Embryonic facial prominence (tissue), 1 donor: ENCODE results near the gene HSD17B8.

ENCODE experiments used
- DNase-seq: peaks from one replicate; pipeline ENCODE4 v3.0.0-alpha.2; 2016; ENCODE audit errors: extremely low spot score

The HSD17B8 gene

DNA sequence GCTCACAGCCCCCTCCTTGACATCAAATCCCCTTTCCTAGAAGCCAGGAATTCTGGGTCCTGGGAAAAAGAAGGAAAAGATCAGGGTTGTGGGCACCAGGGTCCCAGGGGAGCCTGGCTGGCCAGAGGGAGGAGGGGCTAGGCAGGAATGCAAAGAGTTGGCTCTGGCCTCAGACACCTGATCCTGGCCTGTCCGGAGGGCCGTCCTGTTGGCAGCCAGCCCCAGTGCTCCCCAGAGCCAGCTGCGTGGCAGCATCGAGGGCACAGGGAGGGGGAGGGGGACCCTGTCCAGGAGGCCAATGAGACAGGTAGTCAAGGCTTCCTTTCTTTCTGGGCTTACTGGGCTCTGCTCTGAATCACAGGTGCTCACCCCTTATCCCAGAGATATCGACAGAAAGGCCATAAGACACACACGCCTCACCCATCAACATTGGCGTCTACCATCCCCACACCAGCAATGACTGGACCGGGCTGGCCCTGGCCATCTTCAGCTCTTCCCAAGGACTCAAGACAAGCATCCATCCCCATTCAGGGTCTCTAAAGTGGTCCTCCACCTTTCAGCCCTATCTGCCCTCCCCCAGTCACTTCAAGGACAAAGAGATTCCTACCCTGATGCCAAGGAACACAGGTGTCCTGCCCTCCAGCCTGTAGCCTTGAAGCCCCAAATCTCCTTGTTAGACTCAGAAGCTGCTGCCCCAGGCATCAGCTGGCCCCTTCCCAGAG, 12.9 kb upstream of the HSD17B8 start:
- no peak for DNase-seq

DNA sequence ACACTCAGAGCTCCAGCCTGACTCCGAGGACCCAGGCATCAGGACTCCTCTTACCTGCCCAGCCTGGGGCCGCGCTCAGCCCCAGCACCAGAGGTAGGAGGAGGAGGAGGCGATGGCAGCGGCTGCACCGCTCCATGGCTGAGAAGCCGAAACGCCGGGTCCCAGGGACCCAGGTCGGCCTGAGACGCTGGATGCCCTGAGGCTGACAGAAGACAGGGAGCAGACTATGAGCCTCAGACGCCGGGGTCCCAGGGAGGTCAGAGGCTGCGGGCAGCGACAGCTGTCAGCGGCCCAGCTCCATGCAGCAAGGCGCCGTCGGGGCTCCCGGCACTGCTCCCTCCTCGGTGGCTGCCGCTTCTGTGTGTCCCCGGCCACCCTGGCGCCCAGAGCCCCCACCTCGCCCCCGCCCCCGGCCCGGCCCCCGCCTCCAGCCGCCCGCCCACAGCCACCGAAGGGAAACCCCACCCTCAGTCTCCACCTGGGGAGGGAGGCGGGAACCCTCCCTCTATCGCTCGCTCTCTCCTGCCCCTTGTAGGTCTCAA, 12.3 kb upstream of the HSD17B8 start, which contains the start of gene COL11A2:
COL11A2 (minus strand) TSS at position 363 of the 542 bp plus-strand sequence; CDS start at position 136, 227 bp downstream.
- no peak for DNase-seq

DNA sequence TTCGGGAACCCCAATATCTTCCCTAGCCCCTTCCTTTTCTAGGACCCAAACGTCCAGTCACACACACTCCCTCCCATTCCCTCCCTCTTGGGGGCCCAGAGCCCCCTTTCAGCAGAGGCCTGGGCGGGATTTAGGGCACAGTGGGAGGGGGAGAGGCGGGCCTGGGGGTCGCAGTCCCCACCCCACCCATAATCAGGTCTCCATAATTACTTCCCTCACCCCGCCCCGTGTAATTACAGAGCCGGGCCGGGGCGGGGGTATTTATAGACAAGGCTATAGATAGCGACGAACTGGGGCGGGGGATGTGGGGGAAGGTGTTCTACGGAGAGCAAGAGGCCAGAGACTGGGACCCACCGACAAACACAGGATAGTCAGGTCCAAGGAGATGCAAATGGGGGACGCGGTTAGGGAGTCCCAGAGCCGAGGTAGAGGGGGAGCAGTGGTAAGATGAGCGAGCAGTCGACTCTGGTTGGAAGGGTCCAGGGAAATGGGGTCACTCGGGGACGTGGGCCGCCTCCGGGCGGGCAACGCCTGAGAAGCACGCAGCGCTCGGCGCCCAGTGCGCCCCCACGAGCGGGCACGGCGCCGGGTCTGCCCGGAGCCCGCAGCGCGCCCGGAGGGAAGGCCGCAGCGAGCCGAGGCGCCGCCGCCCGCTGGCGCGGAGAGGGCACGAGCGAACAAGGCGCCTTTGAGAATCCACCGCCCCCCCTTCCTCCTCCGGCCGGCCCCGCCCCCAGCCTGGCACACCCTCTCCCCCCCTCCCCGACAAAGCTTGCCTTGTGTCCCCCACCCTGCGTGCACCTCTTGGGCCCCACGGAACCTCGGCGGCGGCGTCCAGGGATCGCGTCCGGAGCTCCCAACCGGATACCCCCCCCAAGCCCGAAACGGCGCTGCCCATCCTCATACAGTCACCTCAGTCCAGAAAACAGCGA, 11.5 kb upstream of the HSD17B8 start:
- no peak for DNase-seq

DNA sequence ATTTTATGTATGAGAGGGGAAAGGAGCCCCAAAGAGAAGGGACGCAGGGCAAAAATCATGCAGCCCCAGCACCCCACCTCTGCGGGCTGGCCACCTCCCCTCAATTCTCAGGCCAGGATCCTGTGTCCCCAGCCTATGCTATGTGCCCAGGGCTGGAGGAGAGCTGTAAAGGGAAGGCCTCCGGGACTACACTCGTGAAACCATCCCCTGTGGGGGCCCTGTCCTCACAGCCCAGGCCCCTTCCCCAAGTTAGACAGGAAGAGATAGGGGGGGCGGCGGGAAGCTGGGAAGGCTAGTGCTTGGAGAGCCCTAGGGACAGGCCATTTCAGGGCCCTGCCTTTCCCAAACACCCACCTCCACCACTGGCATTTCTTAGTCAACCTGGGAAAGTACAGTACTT, 10.8 kb upstream of the HSD17B8 start:
- no peak for DNase-seq

DNA sequence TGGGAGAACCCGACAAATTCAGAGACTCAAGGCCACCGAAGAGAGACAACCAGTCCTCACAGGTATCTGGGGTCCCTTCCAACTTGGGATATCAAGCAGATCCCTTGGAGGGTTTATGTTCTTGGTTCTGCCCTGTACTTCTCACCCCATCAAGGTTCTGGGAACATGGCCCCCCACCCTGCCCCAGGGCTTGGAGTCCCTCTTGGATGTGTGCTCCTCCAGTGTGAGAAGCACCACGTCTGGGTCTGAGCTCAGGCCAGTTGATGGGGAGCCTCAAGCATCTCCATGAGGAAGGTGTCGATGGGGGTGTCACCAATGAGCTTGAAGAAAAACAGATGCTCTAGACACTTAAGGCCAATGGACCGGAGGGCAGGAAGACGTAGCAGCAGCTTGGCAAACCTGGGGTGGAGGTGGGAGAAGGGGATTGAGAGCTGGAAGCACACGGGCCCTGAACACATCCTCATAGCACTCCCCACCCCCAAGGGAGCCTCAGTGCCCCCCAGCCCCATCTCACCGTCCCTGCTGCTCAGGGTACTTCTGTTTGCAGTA, 9.9 kb upstream of the HSD17B8 start:
- no peak for DNase-seq

DNA sequence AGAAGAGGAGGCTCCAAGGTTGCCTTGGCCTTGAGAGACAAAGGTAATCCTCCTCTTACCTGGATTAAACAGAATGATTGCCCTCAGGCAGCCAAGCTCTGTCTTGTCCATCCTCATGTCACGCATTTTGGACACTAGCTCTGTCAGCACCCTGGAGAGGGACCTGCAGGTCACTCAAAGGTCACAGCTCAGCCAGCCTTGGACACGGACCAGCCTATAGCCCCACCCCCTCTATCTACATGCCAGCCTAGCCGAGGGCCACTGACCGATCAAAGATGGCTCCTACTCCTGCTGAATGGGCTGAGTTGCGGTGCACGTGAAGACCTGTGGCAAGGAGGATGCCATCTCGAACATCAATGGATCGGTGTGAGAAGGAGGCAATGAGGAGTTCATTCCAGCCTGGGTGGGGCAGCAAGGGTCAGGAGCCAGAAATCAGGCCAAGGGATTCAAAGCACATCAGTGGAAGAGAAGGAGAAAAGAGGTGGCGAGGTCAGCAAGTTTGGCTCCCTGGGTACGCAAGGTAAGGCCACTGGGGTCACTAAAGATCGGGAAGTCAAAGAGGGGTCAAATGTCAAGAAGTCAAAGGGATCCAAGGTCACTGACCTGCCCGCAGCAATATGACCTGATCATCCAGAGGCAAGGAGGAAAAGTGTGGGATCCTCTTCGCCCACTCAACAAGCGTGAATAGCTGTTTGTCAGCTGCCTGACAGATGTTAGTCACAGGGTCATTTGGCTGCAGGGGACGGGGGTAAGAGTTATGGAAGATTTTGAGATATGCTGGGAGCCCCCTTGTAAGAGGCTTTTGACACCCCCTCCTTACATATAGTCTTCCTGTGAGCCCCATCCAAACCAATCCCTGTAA, 8.9 kb upstream of the HSD17B8 start:
- DNase-seq: no peak

DNA sequence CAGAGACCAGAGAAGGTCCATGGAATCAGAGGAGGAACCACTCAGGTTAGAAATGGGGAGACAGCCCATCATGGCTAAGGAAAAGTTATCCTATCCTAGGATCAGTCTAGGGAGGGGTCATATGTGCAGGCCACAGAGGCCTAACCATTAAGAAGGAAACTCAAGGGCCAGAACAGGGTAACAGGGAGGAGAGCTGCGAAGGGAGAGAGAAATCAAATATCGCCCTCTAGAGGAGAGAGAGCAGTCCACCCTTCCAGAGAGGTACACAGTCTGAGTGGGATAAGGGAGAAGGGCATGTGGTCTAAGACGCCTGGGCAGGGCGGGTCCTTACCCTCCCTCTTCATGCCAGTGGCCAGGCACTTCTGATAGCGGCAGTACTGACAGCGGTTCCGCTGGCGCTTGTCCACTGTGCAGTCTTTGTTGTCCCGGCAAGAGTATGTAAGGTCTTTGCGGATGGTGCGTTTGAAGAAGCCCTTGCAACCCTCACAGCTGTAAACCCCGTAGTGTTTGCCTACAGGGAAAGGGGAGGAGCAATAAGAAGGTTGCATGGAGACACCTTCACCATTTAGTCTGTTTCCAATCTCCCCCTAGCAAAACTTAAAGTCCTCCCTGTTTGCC, 6.9 kb upstream of the HSD17B8 start:
- no peak for DNase-seq

DNA sequence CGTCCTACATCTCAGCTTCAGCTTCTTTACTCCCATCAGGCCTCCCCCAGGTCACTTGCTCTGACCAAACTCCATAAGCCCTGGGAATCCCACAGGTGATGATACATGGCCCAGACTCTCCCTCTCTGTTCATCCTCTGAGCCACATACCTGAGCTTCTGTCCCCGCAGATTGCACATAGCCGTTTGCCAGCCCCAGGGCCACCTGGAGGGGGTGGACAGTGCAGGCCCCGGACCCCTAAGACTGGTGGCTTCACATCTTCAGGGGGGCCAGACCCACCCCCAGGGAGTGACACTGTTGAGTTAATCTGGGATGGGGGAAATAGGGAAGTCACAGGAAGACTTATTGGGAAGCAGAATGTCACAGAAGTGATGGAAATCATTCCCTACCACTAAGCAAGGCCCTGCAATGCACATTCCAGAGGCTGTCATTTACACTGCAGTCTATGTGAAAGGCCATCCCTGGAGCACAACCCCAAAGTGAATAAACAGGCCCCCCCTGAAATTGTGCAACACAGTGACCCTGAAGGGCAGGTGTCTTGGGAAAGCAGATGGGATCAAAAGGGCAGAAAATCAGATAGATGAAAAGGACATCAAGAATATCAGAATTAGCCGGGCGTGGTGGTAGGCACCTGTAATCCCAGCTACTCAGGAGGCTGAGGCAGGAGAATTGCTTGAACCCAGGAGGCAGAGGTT, 6.1 kb upstream of the HSD17B8 start:
- DNase-seq: no peak

DNA sequence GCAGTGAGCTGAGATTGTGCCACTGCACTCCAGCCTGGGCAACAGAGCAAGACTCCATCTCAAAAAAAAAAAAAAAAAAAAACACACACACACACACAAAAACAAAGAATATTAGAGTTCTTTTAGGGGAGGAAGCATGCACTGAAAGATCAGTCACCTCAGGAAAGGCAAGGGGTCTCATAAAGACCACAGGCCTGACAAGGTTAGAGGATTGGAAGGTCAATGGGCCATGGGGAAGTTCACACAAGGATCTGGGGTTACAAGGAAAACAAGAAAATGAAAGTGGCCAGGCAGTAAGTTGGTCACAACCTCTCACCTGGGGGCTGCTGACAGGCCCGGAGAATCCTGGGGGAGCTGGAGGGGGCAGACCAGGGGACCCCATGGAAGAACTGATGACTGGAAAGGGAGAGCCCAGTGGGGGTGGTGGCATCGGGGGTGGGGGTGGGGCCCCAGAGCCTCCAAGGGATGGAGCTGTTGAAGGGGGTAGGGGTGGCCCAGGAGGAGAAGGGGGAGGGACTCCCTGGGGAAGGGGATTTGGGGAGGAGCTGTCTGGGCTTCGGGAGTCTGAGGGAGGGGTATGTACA, 5.5 kb upstream of the HSD17B8 start:
- no peak for DNase-seq

DNA sequence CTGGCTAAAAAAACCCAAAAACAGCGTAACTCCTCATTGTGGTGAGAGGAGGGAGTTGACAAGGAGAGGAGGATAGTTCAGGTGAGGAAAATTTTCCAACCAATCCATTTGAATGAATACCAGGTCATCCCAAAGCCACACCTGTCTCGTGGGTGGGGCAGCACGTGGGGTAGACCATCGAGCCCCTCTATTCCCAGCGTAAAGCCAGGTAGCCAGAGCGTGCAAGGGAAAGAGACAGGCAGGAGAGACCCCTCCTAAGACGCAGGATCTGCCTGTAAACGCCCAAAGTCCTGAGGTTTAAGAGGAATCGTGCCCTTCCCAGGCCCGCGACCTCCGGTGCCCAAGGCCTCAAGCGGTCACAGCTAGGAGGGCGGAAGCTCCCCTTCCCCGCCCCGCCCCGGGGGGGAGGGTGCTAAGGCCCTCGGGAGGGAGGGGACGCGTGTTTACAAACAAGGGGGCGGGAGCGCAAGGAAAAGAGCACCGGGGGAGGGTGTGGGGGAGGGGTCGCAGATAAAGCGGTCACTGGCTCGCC, 4.7 kb upstream of the HSD17B8 start:
- DNase-seq: no peak

DNA sequence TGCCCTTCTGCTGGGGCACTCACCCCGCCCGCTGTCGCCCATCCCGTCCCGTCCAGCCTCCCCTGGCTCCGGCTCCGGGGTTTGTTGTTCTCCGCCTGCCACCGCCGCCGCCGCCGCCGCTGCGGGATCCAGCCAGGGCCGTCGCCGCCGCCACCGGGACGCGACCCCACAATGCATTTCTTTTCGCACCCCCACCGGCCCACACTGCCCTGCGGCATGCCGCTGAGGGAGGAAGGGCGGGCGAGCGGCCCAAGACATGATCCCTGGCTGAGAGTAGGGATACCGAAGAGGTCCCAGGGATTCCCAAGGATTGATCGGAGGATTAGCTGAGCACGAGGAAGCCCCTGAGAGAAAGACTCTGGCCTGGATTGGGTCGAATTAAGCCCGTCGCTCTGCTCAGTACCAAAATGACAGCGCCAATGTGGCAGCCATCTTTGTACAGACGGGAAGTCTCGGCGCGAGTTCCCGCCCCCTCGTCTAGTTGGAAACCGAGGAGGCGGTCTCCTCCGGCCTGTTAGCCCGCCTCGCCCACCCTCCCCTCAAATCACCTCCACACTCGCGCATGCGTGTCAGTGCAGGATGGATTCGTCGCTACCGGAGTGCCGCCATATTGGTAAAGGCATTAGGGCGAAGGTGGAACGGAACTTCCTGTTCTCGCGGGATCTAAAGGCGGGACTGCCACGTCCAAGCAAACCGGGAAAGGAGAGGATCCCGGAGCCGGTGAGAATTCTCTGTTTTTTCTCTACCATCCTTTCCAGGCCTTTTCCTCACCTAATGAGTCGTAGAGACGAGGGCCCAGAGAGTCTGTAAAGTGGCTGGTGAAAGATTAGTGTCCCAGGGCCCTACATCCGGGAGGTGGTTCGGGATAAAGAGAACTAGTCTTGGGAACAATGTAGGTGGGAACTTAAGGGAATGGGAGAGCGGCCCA, 4.0 kb upstream of the HSD17B8 start, which contains the start of the genes RXRB and SLC39A7:
RXRB (minus strand) TSS at position 447 of the 928 bp plus-strand sequence; CDS start at position 258, 189 bp downstream.
SLC39A7 (plus strand) TSS at position 649 of the 928 bp plus-strand sequence. CDS start 379 bp downstream, outside the sequence.
- DNase-seq: peak; percentile 97

DNA sequence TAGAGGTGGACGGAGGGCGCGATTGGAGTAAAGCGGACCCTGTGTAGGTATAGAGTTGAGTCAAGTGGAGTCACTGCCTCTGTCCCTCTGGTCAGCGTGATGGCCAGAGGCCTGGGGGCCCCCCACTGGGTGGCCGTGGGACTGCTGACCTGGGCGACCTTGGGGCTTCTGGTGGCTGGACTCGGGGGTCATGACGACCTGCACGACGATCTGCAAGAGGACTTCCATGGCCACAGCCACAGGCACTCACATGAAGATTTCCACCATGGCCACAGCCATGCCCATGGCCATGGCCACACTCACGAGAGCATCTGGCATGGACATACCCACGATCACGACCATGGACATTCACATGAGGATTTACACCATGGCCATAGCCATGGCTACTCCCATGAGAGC, 3.3 kb upstream of the HSD17B8 start:
- no peak for DNase-seq

DNA sequence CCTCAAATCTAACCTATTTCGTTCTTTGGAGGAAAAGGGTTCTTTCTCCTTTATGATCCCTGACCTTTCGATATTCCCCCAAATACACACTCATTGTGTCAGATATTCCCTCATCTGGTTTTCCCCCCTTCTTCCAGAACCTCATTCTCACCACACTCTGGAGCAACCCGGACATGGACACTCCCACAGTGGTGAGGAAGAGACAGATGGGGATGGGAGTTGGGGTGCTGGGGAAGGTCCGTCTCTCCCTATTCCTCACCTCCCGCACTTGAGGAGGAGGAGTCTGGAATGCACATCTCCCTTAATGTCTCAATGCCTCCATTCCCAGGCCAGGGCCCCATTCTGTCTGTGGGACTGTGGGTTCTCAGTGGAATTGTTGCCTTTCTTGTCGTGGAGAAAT, 2.5 kb upstream of the HSD17B8 start:
- DNase-seq: no peak

DNA sequence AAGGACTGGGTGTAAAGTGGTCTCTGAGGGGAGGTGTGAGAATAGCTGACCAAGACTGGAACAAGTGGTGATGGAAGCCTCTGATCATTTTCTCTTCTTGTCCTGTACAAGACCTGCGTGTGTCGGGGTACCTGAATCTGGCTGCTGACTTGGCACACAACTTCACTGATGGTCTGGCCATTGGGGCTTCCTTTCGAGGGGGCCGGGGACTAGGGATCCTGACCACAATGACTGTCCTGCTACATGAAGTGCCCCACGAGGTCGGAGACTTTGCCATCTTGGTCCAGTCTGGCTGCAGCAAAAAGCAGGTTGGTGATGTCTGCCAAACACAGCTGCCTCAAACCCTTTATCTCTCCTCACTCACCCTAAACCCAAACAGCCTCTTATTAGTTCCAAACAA, 1.7 kb upstream of the HSD17B8 start:
- DNase-seq: no peak

DNA sequence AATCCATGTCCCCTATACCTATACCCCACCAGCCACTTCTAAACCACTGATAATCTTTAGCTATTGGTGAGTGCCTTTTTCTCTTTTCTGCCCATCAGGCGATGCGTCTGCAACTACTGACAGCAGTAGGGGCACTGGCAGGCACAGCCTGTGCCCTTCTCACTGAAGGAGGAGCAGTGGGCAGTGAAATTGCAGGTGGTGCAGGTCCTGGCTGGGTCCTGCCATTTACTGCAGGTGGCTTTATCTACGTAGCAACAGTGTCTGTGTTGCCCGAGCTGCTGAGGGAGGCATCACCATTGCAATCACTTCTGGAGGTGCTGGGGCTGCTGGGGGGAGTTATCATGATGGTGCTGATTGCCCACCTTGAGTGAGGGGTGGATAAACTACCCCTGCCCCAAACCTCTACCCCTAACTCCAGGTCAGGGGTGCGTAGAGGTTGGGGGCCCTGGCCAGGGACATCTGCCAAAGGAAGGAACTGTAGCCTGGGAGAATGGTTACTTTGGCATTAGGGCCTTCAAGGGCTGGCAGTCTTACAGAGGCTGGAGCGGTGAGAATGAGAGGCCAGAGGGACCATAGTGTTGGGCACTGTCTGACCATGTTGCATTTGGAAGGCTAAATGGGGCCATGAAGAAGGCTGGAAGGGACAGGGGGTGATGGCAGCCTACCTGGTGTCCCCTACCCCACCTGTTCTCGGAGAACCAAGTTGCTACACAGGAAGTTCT, 851 bp upstream of the HSD17B8 start:
- DNase-seq: no peak

DNA sequence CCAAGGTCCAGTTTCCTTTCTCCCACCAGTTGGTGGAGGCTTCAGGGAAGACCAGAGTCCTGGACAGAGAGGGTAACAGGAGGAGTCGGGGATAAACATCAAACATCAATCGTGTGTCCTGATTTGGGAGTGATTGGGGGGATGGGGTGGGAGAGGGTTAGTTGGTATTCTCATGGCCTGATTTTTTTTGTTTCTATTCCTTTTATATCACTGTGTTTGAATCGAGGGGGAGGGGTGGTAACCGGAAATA, 365 bp upstream of the HSD17B8 start:
- DNase-seq: no peak

DNA sequence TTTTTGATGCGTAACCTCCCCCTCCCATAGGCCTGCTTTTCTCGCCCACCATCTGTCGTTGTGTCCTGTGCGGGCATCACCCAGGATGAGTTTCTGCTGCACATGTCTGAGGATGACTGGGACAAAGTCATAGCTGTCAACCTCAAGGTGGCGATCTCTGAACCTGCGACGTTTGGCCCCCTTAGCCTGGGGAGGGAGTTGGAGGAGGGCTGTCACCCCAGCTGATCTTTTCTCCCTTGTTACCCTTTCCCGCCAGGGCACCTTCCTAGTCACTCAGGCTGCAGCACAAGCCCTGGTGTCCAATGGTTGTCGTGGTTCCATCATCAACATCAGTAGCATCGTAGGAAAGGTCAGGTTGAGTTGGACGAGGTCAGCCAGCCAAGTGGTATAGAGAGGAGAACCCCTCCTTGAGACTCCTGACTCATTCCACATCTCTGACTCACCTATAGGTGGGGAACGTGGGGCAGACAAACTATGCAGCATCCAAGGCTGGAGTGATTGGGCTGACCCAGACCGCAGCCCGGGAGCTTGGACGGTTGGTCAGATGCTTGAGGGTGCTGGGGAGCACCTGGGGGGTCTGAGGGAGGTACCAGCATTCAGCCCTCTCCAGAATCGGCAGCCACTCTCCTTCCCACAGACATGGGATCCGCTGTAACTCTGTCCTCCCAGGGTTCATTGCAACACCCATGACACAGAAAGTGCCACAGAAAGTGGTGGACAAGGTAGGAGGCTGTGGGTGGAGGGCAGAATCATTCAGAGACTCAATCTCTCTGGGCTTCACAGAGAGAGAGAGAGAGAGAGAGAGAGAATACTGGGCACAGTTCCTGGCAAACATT, 954 bp downstream of the HSD17B8 start:
- no peak for DNase-seq
